OCI-LY7 (cell line): ENCODE data around the gene PPA1. TPM values are rescaled to one million over a fixed set of nuclear protein-coding genes. Genes with fewer than 3 reads are reported as not detected.
A peak's percentile ranks its signal among the peaks of the same experiment; 100 is the strongest.

Experiments
- BruUV-seq: library from RNA; stranded (reverse); fragments of 400-500 nt; replicated peaks from 2 replicates; lab custom pipeline; 2021; lab: Mats Ljungman, UMichigan
- CTCF ChIA-PET: fragments of 300-600 bp; sonication (Branson Sonifier 250); formaldehyde crosslinking; loops from one replicate; lab custom pipeline; 2022; ENCODE audit warnings: antibody characterized with exemption; ENCODE audit not compliant: unreplicated experiment; lab: Charles Lee
- POLR2A ChIA-PET: fragments of 300-600 bp; sonication (Branson Sonifier 250); formaldehyde crosslinking; loops from one replicate; lab custom pipeline; 2022; ENCODE audit warnings: antibody characterized with exemption; lab: Charles Lee
- DNase-seq: peaks from one replicate; pipeline ENCODE4 v3.0.0-alpha.2; 2015; ENCODE audit warnings: low spot score
- H2AFZ ChIP-seq: fragments of 200-600 bp; sonication (generic), shearing (Covaris generic); 2 replicates; pipeline ENCODE4 v1.6.1; 2014; ENCODE audit warnings: mild to moderate bottlenecking, antibody characterized with exemption, low read length, moderate library complexity
- H3K27ac ChIP-seq: fragments of 200-600 bp; sonication (generic); 2 replicates; pipeline ENCODE4 v1.5.1; 2014; ENCODE audit warnings: mixed run types, low read depth, mild to moderate bottlenecking, moderate library complexity, low read length, inconsistent platforms; ENCODE audit not compliant: poor library complexity, severe bottlenecking
- H3K36me3 ChIP-seq: fragments of 200-600 bp; sonication (generic); 2 replicates; pipeline ENCODE4 v1.6.1; 2014; ENCODE audit warnings: mild to moderate bottlenecking, antibody characterized with exemption, low read length, moderate library complexity, mixed read lengths; ENCODE audit not compliant: insufficient read depth
- H3K4me1 ChIP-seq: fragments of 200-600 bp; sonication (generic); 2 replicates; pipeline ENCODE4 v1.5.1; 2014; ENCODE audit warnings: mild to moderate bottlenecking, low read length; ENCODE audit not compliant: insufficient read depth, poor library complexity, severe bottlenecking
- H3K4me2 ChIP-seq: fragments of 200-600 bp; sonication (generic); 2 replicates; pipeline ENCODE4 v1.6.1; 2014; ENCODE audit warnings: mild to moderate bottlenecking, low read length
- H3K4me3 ChIP-seq: fragments of 200-600 bp; sonication (generic); 2 replicates; pipeline ENCODE4 v1.5.1; 2014; ENCODE audit warnings: mild to moderate bottlenecking, low read depth, low read length; ENCODE audit not compliant: poor library complexity, severe bottlenecking
- H3K79me2 ChIP-seq: fragments of 200-600 bp; sonication (generic); 2 replicates; pipeline ENCODE4 v1.6.1; 2016; ENCODE audit warnings: low read depth, mild to moderate bottlenecking, low read length, moderate library complexity, mixed read lengths; ENCODE audit not compliant: insufficient read depth
- H3K9me2 ChIP-seq: fragments of 200-600 bp; sonication (generic); 2 replicates; pipeline ENCODE4 v1.6.1; 2016; ENCODE audit warnings: mild to moderate bottlenecking, low read length, mixed read lengths; ENCODE audit not compliant: insufficient read depth
- H3K9me3 ChIP-seq: fragments of 200-600 bp; sonication (generic); 2 replicates; pipeline ENCODE4 v1.6.1; 2014; ENCODE audit warnings: mild to moderate bottlenecking, mixed run types, low read length, mixed read lengths
- H4K20me1 ChIP-seq: fragments of 200-600 bp; sonication (generic); 2 replicates; pipeline ENCODE4 v1.6.1; 2014; ENCODE audit warnings: mild to moderate bottlenecking, antibody characterized with exemption, low read length, moderate library complexity, mixed read lengths; ENCODE audit not compliant: insufficient read depth
- EZH2phosphoT487 ChIP-seq: fragments of 200-600 bp; sonication (generic); IDR thresholded peaks from 2 replicates; pipeline ENCODE4 v1.6.1; 2018; ENCODE audit warnings: low read depth, borderline replicate concordance, mild to moderate bottlenecking, mixed run types, antibody characterized with exemption, low read length, moderate library complexity, mixed read lengths
- intact Hi-C: fragments of 100-400 bp; cut with micrococcal nuclease; formaldehyde crosslinking; loops from one replicate; pipeline ENCODE4 v1.10.0; 2022; ENCODE audit not compliant: unreplicated experiment
- total RNA-seq, 2 experiments: library from RNA; depleted of rRNA in 1 of 2; stranded (reverse); fragments of >200 nt in 1 of 2; shearing (Covaris generic) in 1 of 2; gene quantifications; 2 replicates each; pipeline ENCODE4 v1.2.3, GENCODE V29; 2014 to 2022
- TF ChIP-seq, protein P1 (sequence below): fragments of 200-600 bp; sonication (generic); conservative IDR thresholded peaks from 2 replicates; pipeline ENCODE4 v1.5.1; 2014; ENCODE audit warnings: mild to moderate bottlenecking, antibody characterized with exemption, low read length, moderate library complexity, mixed read lengths

Gene PPA1
- total RNA-seq, 2 experiments from 2014 or later = 215 to 223 TPM

DNA sequence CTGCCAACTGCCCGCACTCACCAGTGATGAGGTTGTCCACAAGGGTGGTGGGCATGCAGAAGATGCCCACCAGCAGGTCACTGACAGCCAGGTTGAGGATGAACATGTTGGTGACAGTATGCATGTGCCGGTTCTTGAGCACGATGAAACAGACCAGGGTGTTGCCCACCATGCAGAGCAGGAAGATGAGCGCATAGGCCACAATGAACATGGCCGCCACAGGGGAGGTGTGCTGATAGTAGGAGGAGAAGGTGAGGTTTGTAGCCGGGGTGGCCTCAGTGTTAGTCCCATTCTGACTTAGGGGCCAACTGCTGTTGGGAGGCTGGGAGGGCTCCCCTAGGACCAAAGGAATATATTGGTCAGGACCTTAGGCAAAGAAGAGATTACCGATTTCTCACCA, 32.8 kb upstream of the PPA1 start:
- TF ChIP-seq, protein P1, sequence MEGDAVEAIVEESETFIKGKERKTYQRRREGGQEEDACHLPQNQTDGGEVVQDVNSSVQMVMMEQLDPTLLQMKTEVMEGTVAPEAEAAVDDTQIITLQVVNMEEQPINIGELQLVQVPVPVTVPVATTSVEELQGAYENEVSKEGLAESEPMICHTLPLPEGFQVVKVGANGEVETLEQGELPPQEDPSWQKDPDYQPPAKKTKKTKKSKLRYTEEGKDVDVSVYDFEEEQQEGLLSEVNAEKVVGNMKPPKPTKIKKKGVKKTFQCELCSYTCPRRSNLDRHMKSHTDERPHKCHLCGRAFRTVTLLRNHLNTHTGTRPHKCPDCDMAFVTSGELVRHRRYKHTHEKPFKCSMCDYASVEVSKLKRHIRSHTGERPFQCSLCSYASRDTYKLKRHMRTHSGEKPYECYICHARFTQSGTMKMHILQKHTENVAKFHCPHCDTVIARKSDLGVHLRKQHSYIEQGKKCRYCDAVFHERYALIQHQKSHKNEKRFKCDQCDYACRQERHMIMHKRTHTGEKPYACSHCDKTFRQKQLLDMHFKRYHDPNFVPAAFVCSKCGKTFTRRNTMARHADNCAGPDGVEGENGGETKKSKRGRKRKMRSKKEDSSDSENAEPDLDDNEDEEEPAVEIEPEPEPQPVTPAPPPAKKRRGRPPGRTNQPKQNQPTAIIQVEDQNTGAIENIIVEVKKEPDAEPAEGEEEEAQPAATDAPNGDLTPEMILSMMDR = no peak
- TF ChIP-seq EZH2phosphoT487 = no peak
- POLR2A ChIA-PET = interaction anchor here (1.5 to 2.2 kb wide), 2 partner anchors 49 to 88 kb away, joined by 3 to 6 read pairs; no protein-coding TSS in a partner anchor
- Histone ChIP-seq H3K36me3 (no peaks in the 10 kb centered on the region), H3K27ac (no peak overlapping the region), H3K9me3 (peaks cover 9% of the 10 kb centered on the region; the same call in 1 of the 2 replicates), H3K9me2 (no peaks in the 10 kb centered on the region), H4K20me1 (no peaks in the 10 kb centered on the region), H3K79me2 (no peaks in the 10 kb centered on the region), H3K4me1 (peaks cover 13% of the 10 kb centered on the region), H3K4me2 (no peak overlapping the region), H3K4me3 (no peak overlapping the region), H2AFZ (no peak overlapping the region)
- DNase-seq = no peak
- BruUV-seq = no TSS peak
- CTCF ChIA-PET = interaction anchor here (1.1 to 1.5 kb wide), 3 partner anchors 86 to 98 kb away, joined by 3 to 21 read pairs (median 4); no protein-coding TSS in a partner anchor
- intact Hi-C loops = no loop called here

DNA sequence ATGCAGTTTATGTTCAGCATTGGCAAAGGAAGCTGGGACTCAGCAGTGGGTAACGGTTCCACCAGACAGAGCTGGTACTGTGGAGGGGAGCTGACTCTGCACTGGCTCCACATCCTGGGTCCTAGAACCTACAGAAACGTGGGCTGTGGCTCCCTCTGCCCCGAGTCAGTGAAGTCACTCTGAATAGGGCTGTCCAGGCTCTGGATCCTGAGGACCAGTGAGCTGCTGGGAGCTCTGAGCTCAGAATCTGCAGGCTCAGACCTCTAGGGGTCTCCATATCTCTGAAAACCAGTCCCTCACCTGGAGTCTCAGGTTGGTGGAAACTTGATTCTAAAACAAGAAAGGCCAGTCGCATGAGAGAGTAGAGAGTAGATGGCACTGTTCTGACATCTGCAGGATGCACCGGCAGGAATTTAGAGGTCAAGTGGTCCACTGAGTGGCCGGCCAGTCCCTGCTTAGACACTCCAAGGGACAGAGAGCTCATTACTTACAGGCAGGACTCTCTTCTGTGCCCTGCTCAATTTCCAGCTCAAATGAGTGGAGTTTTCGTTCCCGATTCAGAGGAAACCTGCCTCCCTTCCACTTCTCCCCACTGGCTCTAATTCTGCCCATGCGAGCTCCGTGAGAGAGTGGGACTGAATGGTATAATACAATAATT, 31.9 kb upstream of the PPA1 start:
- POLR2A ChIA-PET = interaction anchor here (0.6 to 1.6 kb wide), 7 partner anchors 15 to 126 kb away, joined by 3 to 10 read pairs (median 4); no protein-coding TSS in a partner anchor

More for the DNA sequence above, 31.9 kb upstream of the PPA1 start:
- BruUV-seq = no TSS peak
- Histone ChIP-seq H4K20me1 (no peaks in the 10 kb centered on the region), H3K36me3 (no peaks in the 10 kb centered on the region), H3K27ac (no peak overlapping the region), H3K79me2 (no peaks in the 10 kb centered on the region), H3K4me3 (no peak overlapping the region), H3K9me2 (no peaks in the 10 kb centered on the region), H3K4me2 (no peak overlapping the region), H3K9me3 (peaks cover 9% of the 10 kb centered on the region; the same call in 1 of the 2 replicates), H2AFZ (peak overlapping the region; percentile 47; the same call in 1 of the 2 replicates), H3K4me1 (peaks cover 7% of the 10 kb centered on the region)
- intact Hi-C loops = loop anchor here (1.0 to 2.0 kb wide), 4 partner anchors 42 to 99 kb away; no protein-coding TSS in a partner anchor
- peak; percentile 78 for DNase-seq
- CTCF ChIA-PET = interaction anchor here (0.5 to 1.5 kb wide), 11 partner anchors 11 to 124 kb away, joined by 3 to 21 read pairs (median 4); partner anchors contain the start of gene PPA1
- no peak for TF ChIP-seq EZH2phosphoT487
- TF ChIP-seq, protein P1 = peak; percentile 90
